ENCODE data around the gene ZNF81.

GRCh38 chrX:47802589-47802988 lies 34.1 kb upstream of the ZNF81 start:
- TF ChIP-seq POLR2A (IDR thresholded peaks at IDR 0.05) (no peak), CTCF (IDR thresholded peaks at IDR 0.05 in 4 of 5, conservative IDR thresholded peaks at IDR 0.05 in 1 of 5) (no peak)

All from gastrocnemius medialis (tissue), 4 donors.